Caco-2 (cell line): ENCODE measurements around the gene CACNA2D1. TPM values are rescaled to one million over a fixed set of nuclear protein-coding genes. Genes with fewer than 3 reads are reported as not detected.

Experiments used
- BruUV-seq: library from RNA; stranded (reverse); fragments of 400-500 nt; replicated peaks from 2 replicates; lab custom pipeline; 2021; lab: Mats Ljungman, UMichigan
- CTCF ChIA-PET: fragments of 300-600 bp; sonication (Branson Sonifier 250); formaldehyde crosslinking; loops from one replicate; lab custom pipeline; 2022; ENCODE audit warnings: antibody characterized with exemption; lab: Charles Lee
- POLR2A ChIA-PET: fragments of 300-600 bp; sonication (Branson Sonifier 250); formaldehyde crosslinking; loops from one replicate; lab custom pipeline; 2022; ENCODE audit warnings: antibody characterized with exemption; lab: Charles Lee
- DNase-seq, 2 experiments: peaks; one replicate each; pipeline versions ENCODE4 v3.0.0 to v3.0.0-alpha.2; 2020 to 2022
- H3K27me3 ChIP-seq: replicated peaks from 2 replicates; pipeline ENCODE4 v1.6.0; 2011; ENCODE audit warnings: low read length; ENCODE audit not compliant: control insufficient read depth, insufficient read depth
- H3K36me3 ChIP-seq: 2 replicates; pipeline ENCODE4 v1.5.1; 2011; ENCODE audit warnings: low read length; ENCODE audit not compliant: control insufficient read depth, insufficient read depth
- H3K4me1 ChIP-seq: fragments of 250-450 bp; sonication (Bioruptor Pico); 2 replicates; pipeline ENCODE4 v1.5.1; 2020; ENCODE audit warnings: mild to moderate bottlenecking
- H3K4me3 ChIP-seq: 2 replicates; pipeline ENCODE4 v1.5.1; 2011; ENCODE audit warnings: low read depth, mild to moderate bottlenecking, control low read depth, low read length
- H3K9me3 ChIP-seq: fragments of 250-450 bp; sonication (Bioruptor Pico); 2 replicates; pipeline ENCODE4 v1.5.1; 2020; ENCODE audit warnings: mild to moderate bottlenecking, moderate library complexity
- H3K27ac Mint-ChIP-seq: one replicate; pipeline ENCODE4 v1.8.0; 2022; ENCODE audit warnings: mixed read lengths; ENCODE audit not compliant: unreplicated experiment
- H3K27me3 Mint-ChIP-seq: one replicate; pipeline ENCODE4 v1.8.0; 2022; ENCODE audit warnings: mixed read lengths; ENCODE audit not compliant: insufficient read depth, unreplicated experiment
- H3K36me3 Mint-ChIP-seq: one replicate; pipeline ENCODE4 v1.8.0; 2022; ENCODE audit warnings: mild to moderate bottlenecking, mixed read lengths; ENCODE audit not compliant: insufficient read depth, unreplicated experiment
- H3K4me1 Mint-ChIP-seq: one replicate; pipeline ENCODE4 v1.8.0; 2022; ENCODE audit warnings: low read depth, mixed read lengths; ENCODE audit not compliant: unreplicated experiment
- H3K4me3 Mint-ChIP-seq: one replicate; pipeline ENCODE4 v1.8.0; 2022; ENCODE audit warnings: mild to moderate bottlenecking, moderate library complexity, mixed read lengths; ENCODE audit not compliant: unreplicated experiment
- H3K9me3 Mint-ChIP-seq: one replicate; pipeline ENCODE4 v1.8.0; 2022; ENCODE audit warnings: mixed read lengths; ENCODE audit not compliant: unreplicated experiment
- CTCF ChIP-seq, 2 experiments: fragments of 200-600 bp in 1 of 2; IDR thresholded peaks; 1 replicate in 1 of 2; 2 replicates in 1 of 2; pipeline versions ENCODE4 v1.5.1 to v1.8.0; 2011 to 2022; ENCODE audit warnings: antibody characterized with exemption in 1 of 2, control low read depth in 1 of 2, inconsistent platforms in 1 of 2, low read depth in 1 of 2, low read length in 1 of 2, mild to moderate bottlenecking in 1 of 2, moderate library complexity in 1 of 2; ENCODE audit not compliant: insufficient read depth in 1 of 2, severe bottlenecking in 1 of 2, unreplicated experiment in 1 of 2
- intact Hi-C: fragments of 100-400 bp; cut with micrococcal nuclease; formaldehyde crosslinking; loops from one replicate; pipeline ENCODE4 v1.10.0; 2022; ENCODE audit not compliant: unreplicated experiment
- total RNA-seq: library from RNA; stranded (reverse); gene quantifications from 2 replicates; pipeline ENCODE4 v1.2.3, GENCODE V29; 2022

Gene CACNA2D1
- total RNA-seq, 1 experiment from 2014 or later = not detected

- Histone ChIP-seq H3K36me3 (no peaks in the 10 kb centered on the region), H3K4me3 (no peak overlapping the region), H3K9me3 (no peaks in the 10 kb centered on the region), H3K27me3 (no peaks in the 10 kb centered on the region), H3K4me1 (no peaks in the 10 kb centered on the region)
- no peak for DNase-seq
- ChIA-PET POLR2A (no interaction called here), CTCF (no interaction called here)
- Mint-ChIP-seq H3K4me1 (no peaks in the 10 kb centered on the region), H3K4me3 (no peak overlapping the region), H3K36me3 (no peaks in the 10 kb centered on the region), H3K27ac (no peak overlapping the region), H3K9me3 (no peaks in the 10 kb centered on the region), H3K27me3 (no peaks in the 10 kb centered on the region)
- no TSS peak for BruUV-seq
- intact Hi-C loops = no loop called here
- no peak for TF ChIP-seq CTCF (IDR thresholded peaks at IDR 0.05; ENCODE audit: insufficient read depth in 1 of 2, low read depth in 1 of 2, low read length in 1 of 2, severe bottlenecking in 1 of 2, unreplicated experiment in 1 of 2)
Measured at GRCh38 chr7:82194016-82194643, 249.4 kb downstream of the CACNA2D1 start.

- H3K4me3 ChIP-seq = no peak overlapping the region
- ChIA-PET POLR2A (no interaction called here), CTCF (no interaction called here)
- no peaks in the 10 kb centered on the region for H3K27me3 Mint-ChIP-seq
- H3K4me3 Mint-ChIP-seq = no peak overlapping the region
- no peaks in the 10 kb centered on the region for H3K27me3 ChIP-seq
- no peaks in the 10 kb centered on the region for H3K36me3 ChIP-seq
- H3K9me3 ChIP-seq = no peaks in the 10 kb centered on the region
- TF ChIP-seq CTCF (IDR thresholded peaks at IDR 0.05; ENCODE audit: insufficient read depth in 1 of 2, low read depth in 1 of 2, low read length in 1 of 2, severe bottlenecking in 1 of 2, unreplicated experiment in 1 of 2) = no peak
- no peak for DNase-seq
- BruUV-seq = no TSS peak
- H3K36me3 Mint-ChIP-seq = no peaks in the 10 kb centered on the region
- H3K4me1 ChIP-seq = no peaks in the 10 kb centered on the region
- no peaks in the 10 kb centered on the region for H3K4me1 Mint-ChIP-seq
- no peaks in the 10 kb centered on the region for H3K9me3 Mint-ChIP-seq
- intact Hi-C loops = no loop called here
- no peak overlapping the region for H3K27ac Mint-ChIP-seq
Measured at GRCh38 chr7:82188636-82189035, 254.9 kb downstream of the CACNA2D1 start.

GRCh38 chr7:82185443-82185842, 258.1 kb downstream of the CACNA2D1 start:
- H3K4me1 Mint-ChIP-seq = no peaks in the 10 kb centered on the region
- no peaks in the 10 kb centered on the region for H3K36me3 Mint-ChIP-seq
- no peak for DNase-seq
- no peaks in the 10 kb centered on the region for H3K27me3 ChIP-seq
- CTCF ChIA-PET = no interaction called here
- H3K4me3 ChIP-seq = no peak overlapping the region
- H3K27me3 Mint-ChIP-seq = peaks cover 7% of the 10 kb centered on the region
- H3K36me3 ChIP-seq = no peaks in the 10 kb centered on the region
- no peaks in the 10 kb centered on the region for H3K4me1 ChIP-seq
- BruUV-seq = no TSS peak
- POLR2A ChIA-PET = no interaction called here
- no peaks in the 10 kb centered on the region for H3K9me3 Mint-ChIP-seq
- H3K9me3 ChIP-seq = no peaks in the 10 kb centered on the region
- intact Hi-C loops = no loop called here
- H3K27ac Mint-ChIP-seq = no peak overlapping the region
- TF ChIP-seq CTCF (IDR thresholded peaks at IDR 0.05; ENCODE audit: insufficient read depth in 1 of 2, low read depth in 1 of 2, low read length in 1 of 2, severe bottlenecking in 1 of 2, unreplicated experiment in 1 of 2) = no peak
- no peak overlapping the region for H3K4me3 Mint-ChIP-seq
